Stomach smooth muscle (tissue), 2 donors: ENCODE measurements around the gene HAUS6.
A peak's percentile ranks its signal among the peaks of the same experiment; 100 is the strongest.
"Not testable (repeated sequence)": the region's sequence is repeated elsewhere in the genome, so short reads cannot be mapped to it uniquely, and the experiment has no call there.

ENCODE experiments used
- H3K27ac ChIP-seq: one replicate; pipeline ENCODE4 v1.7.0; 2013; ENCODE audit warnings: mild to moderate bottlenecking, low read length, inconsistent platforms
- H3K27me3 ChIP-seq, 2 donors: one replicate each; pipeline ENCODE4 v1.7.0; 2013; ENCODE audit warnings: low read length in 2 of 2; ENCODE audit not compliant: insufficient read depth in 2 of 2, control insufficient read depth in 1 of 2
- H3K36me3 ChIP-seq, 2 donors: one replicate each; pipeline ENCODE4 v1.7.0; 2013; ENCODE audit warnings: low read length in 2 of 2; ENCODE audit not compliant: control insufficient read depth in 2 of 2, insufficient read depth in 2 of 2
- H3K4me1 ChIP-seq: one replicate; pipeline ENCODE4 v1.7.0; 2013; ENCODE audit warnings: low read length; ENCODE audit not compliant: control insufficient read depth, insufficient read depth
- H3K4me3 ChIP-seq, 2 donors: one replicate each; pipeline ENCODE4 v1.7.0; 2013; ENCODE audit warnings: low read length in 2 of 2
- H3K9ac ChIP-seq, 2 donors: one replicate each; pipeline ENCODE4 v1.7.0; 2013; ENCODE audit warnings: low read length in 2 of 2, mild to moderate bottlenecking in 1 of 2
- H3K9me3 ChIP-seq, 2 donors: one replicate each; pipeline ENCODE4 v1.7.0; 2013; ENCODE audit warnings: low read length in 2 of 2; ENCODE audit not compliant: control insufficient read depth in 2 of 2
- donor health status: healthy.
- donor health status: Pancreatic carcinoma.

The HAUS6 gene

DNA sequence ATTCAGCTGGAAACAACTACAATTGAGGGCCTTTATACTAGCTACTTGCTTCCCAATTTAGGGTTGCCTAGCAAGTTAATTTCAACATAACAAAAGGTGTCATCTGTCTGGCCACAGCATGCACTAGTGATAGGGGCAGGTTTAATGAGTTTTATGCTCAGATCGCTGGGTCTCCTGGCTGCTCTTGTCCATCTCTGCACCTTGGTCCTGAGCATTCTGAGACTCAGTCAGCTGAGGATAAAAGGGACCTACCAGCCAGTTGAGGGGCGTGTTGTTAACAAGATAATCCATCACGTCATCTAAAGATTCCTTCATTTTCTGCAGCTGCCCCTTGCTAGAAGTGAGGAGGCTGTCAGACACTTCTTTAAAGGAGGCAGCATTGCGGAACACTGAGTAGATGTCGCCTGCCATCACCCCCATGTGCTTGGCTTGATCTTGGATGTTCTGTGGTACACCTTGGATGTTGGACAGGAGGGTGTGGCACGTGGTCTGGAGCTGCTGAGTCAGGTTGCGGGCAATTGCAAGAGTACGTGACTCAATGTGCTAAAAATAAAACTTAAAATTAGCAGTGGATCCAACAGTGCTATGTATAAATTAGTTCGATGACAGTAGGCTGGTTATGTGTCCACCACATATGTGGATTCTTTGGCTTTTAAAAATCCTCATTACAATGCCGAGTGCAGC is 13.5 kb upstream of the HAUS6 start:
- Histone ChIP-seq H3K27me3 (no peaks in the 10 kb centered on the region), H3K9me3 (no peaks in the 10 kb centered on the region), H3K4me1 (no peaks in the 10 kb centered on the region), H3K36me3 (peaks cover 41 to 50% of the 10 kb centered on the region in 2 donors), H3K27ac (no peak overlapping the region), H3K9ac (no peak overlapping the region), H3K4me3 (no peak overlapping the region)

DNA sequence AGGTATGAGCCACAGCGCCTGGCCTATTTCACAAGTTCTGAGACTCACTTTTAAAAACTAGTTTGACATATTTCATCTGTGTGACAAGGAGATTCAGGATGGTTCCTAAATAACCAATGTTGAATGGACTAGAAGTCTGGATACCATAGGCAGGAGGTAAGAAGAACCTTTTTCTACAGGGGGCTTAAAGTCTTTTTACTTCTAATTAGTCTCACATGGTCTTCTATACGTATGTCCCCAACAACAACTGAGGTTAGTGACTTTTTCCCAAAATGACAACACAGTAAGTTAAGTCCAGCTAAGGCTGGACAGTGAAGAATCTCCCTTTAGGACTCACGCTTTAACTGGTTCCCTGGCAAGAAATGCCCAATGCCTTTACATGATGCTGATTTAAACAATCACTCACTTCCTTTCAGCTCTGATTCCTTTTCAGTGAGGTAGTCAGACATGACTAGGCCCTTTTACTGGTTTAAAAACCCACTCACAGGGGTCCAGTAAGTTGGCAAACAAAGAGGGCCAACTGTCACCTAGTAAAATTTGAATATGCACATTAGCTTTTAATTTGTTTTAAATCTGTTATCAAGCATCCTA is 12.1 kb upstream of the HAUS6 start:
- Histone ChIP-seq H3K4me1 (no peaks in the 10 kb centered on the region), H3K9me3 (no peaks in the 10 kb centered on the region), H3K4me3 (no peak overlapping the region), H3K36me3 (peaks cover 31 to 39% of the 10 kb centered on the region in 2 donors), H3K27me3 (no peaks in the 10 kb centered on the region), H3K9ac (no peak overlapping the region), H3K27ac (no peak overlapping the region)

DNA sequence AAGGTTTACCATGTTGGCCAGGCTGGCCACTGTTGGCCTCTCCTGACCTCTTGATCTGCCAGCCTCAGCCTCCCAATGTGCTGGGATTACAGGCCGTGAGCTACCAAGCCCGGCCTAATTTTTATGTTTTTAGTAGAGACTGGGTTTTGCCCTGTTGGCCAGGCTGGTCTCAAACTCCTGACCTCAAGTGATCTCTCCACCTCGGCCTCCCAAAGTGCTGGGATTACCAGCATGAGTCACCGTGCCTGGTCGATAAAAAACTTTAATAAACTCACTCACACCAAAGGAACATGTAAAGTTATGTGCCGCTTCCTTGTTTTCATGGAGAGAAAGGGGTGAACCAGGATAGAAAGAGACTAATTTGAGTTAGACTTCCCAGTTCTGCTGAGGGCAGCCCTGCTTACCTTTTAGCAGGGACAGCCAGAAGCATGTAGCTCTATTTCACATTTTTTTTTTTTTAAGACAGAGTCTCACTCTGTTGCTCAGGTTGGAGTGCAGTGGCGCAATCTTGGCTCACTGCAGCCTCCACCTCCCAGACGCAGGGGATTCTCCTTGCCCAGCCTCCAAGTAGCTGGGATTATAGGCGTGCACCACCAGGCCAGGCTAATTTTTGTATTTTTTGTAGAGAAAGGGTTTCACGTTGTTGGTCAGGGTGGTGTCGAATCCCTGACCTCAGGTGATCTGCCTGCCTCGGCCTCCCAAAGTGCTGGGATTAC is 11.4 kb upstream of the HAUS6 start:
- H3K9ac ChIP-seq: no peak overlapping the region
- no peaks in the 10 kb centered on the region for H3K27me3 ChIP-seq
- no peaks in the 10 kb centered on the region for H3K4me1 ChIP-seq
- H3K9me3 ChIP-seq: no peaks in the 10 kb centered on the region
- H3K36me3 ChIP-seq: peaks cover 24 to 33% of the 10 kb centered on the region in 2 donors
- no peak overlapping the region for H3K4me3 ChIP-seq
- H3K27ac ChIP-seq: no peak overlapping the region

DNA sequence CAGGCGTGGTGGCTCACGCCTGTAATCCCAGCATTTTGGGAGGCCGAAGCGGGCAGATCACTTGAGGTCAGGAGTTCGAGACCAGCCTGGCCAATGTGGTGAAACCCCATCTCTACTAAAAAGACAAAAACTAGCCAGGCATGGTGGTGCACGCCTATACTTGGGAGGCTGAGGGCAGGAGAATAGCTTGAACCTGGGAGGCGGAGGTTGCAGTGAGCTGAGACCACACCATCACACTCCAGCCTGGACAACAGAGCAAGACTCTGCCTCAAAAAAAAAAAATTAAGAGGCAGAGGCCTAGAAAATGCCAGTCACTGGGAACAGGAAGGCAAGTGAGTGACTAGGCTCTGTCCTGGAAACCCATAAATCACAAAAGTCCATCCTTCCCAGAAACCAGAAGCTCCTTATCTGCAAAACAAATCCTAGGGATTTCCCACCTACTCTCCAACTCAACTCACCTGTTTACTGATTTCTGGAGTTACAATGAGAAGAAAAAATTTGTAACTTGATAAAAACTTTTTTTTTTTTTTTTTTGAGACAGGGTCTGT is 10.4 kb upstream of the HAUS6 start:
- H3K4me1 ChIP-seq, H3K27ac ChIP-seq, H3K9ac ChIP-seq, H3K4me3 ChIP-seq, H3K9me3 ChIP-seq, H3K27me3 ChIP-seq: not testable (repeated sequence)
- peaks cover 18 to 26% of the 10 kb centered on the region in 2 donors for H3K36me3 ChIP-seq

DNA sequence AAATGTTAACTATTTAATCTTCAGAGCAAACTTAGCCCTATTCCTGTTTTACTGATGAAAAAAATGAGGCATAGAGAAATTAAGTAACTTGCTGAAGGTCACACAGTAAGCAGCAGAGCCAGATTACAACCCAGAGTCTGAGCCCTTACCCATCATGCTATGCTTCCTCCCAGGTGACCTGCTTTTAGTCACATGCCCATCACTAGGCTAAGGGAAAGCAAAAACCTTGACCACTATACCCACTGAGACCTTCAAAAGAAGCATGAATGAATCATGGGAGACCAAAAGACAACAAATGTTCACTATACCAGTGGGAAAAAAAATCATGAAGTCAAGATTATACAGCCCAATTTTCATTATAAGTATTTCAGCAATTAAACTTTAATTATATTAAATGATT is 5.3 kb upstream of the HAUS6 start:
- no peaks in the 10 kb centered on the region for H3K27me3 ChIP-seq
- H3K4me3 ChIP-seq: no peak overlapping the region
- H3K36me3 ChIP-seq: no peaks in the 10 kb centered on the region
- no peak overlapping the region for H3K27ac ChIP-seq
- no peaks in the 10 kb centered on the region for H3K9me3 ChIP-seq
- no peak overlapping the region for H3K9ac ChIP-seq
- H3K4me1 ChIP-seq: no peaks in the 10 kb centered on the region

DNA sequence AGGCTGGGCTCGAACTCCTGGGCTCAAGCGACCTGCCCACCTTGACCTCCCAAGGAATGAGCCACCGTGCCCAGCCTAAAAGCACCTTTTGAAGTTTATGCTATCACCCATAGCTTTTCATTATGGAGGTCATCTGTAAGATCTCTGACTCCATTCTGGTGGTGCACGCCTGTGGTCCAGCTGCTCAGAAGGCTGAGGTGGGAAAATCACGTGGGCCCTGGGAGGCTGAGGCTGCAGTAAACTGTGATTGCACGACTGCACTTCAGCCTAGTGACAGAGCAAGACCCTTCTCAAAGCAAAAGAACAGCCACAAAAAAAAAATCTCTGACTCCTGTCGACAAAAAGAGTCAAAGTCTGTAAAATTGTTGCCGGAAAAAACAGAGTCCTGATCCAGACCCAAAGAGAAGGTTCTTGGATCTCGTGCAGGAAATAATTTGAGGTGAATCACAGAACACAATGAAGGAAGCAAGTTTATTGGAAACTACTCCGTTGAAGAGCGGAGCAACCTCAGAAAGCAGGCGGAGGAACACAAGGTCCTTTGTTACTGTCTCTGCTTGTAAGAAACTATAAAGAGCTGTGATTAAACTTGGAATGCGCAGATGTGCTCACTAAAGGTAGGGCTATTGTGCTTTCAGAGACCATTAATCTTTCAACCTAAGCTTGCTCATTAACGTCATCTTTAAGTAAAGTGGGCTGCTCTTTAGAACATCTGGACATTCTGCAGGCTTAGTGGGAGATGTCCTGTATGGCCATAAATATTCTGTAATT is 2.0 kb upstream of the HAUS6 start:
- Histone ChIP-seq H3K36me3 (no peaks in the 10 kb centered on the region), H3K4me3 (no peak overlapping the region), H3K9me3 (no peaks in the 10 kb centered on the region), H3K27ac (no peak overlapping the region), H3K9ac (no peak overlapping the region), H3K4me1 (peaks cover 3% of the 10 kb centered on the region), H3K27me3 (no peaks in the 10 kb centered on the region)

DNA sequence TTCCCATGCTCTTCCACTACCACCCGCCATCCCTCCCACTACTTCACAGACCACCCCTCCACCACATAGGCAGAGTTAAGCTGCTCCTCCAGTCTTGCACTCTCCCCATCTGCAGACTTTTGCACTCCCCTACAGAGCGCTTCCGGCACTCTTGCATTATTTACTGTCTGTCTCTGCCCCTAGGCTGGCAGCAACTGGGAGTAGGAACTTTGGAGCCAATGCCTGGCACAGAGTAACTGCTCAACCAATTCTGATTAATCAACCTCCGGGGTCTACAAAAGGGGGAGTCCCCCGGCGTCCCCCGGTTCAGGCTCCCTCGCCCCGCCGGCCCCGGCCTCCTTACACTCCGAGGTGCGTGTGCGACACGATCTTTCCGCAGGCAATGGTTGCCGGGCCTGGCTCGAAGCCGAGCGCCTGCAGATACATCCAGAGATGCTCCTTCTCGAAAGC is 498 bp downstream of the HAUS6 start:
- peak overlapping the region; percentile 91 for H3K27ac ChIP-seq

DNA sequence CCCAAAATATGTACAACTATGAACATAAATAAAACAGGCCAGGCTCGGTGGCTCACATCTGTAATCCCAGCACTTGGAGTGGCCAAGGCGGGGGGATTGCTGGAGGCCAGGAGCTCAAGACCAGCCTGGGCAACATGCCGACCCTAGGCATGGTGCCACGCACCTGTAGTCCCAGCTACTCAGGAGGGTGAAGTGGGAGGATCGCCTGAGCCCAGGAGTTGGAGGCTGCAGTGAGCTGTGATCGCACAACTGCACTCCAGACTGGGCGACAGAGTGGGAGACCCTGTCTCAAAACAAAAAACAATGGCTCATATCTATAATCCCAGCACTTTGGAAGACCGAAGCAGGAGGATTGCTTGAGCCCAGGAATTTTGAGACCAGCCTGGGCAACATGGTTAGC is 1.5 kb downstream of the HAUS6 start:
- Histone ChIP-seq H3K9me3 (no peaks in the 10 kb centered on the region), H3K27ac (no peak overlapping the region), H3K4me1 (peaks cover 3% of the 10 kb centered on the region), H3K36me3 (no peaks in the 10 kb centered on the region), H3K27me3 (no peaks in the 10 kb centered on the region), H3K9ac (peak overlapping the region in 1 of 2 donors; percentile 37), H3K4me3 (no peak overlapping the region)

More for the DNA sequence above, 498 bp downstream of the HAUS6 start:
- Histone ChIP-seq H3K9me3 (no peaks in the 10 kb centered on the region), H3K4me1 (peaks cover 3% of the 10 kb centered on the region), H3K4me3 (peak overlapping the region; percentile 70 to 85), H3K36me3 (no peaks in the 10 kb centered on the region), H3K9ac (peak overlapping the region; percentile 71 to 86), H3K27me3 (no peaks in the 10 kb centered on the region)

DNA sequence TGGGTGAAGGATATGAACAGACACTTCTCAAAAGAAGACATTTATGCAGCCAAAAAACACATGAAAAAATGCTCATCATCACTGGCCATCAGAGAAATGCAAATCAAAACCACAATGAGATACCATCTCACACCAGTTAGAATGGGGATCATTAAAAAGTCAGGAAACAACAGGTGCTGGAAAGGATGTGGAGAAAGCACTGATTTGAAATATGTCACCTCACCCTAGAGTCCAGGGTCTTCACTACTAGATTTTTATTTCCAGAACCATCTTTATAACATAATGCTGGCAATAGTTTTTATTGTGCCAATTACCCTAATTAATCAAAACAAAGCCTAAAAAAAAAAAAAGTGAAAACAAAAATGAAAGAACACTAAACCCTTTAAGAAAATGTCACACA is 5.3 kb downstream of the HAUS6 start:
- not testable (repeated sequence) for H3K4me1 ChIP-seq, H3K4me3 ChIP-seq, H3K9ac ChIP-seq, H3K9me3 ChIP-seq, H3K36me3 ChIP-seq, H3K27ac ChIP-seq, H3K27me3 ChIP-seq
